Activated CD4-positive, alpha-beta T cell treated with anti-CD3 and anti-CD28 coated beads, Interleukin-10, Interleukin-2, amounts not matched to agents 100 ng/mL and 50 ng/mL, durations not matched to agents 16 hours and 8 hours (primary cell): Measurements from ENCODE around the gene MLLT10.

Experiments used
- DNase-seq: peaks from one replicate; pipeline ENCODE4 v3.0.0-alpha.2; 2020

MLLT10 gene

DNA sequence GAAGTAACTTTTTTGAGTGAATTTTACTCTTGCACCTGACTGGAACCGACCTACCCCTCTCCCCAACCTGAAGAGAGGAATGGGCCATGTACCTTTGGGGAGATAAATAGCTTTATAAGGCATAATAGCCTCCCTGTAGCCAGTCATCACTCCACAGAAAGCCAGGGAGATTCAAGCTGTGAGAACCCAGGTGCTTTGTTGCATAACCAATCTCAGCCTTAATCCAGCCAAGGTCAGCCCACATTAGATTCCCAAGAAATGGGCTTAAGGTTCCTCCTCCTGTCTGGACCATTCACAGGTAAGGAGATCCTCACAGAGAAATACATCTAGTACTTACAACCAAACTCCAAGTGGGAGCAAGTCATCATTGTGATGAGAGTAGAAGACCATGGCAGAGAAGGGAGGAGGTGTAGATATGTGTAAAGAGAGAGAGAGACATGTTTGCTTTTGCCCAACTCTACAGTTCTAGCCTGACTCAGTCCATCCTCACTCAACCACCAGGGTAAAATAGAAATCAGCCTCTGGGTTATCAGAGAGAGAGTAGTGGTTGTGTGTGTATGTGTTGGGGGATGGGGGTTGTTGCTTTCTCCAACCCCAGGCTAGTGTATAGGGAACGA, 32.2 kb upstream of the MLLT10 start:
- no peak for DNase-seq

DNA sequence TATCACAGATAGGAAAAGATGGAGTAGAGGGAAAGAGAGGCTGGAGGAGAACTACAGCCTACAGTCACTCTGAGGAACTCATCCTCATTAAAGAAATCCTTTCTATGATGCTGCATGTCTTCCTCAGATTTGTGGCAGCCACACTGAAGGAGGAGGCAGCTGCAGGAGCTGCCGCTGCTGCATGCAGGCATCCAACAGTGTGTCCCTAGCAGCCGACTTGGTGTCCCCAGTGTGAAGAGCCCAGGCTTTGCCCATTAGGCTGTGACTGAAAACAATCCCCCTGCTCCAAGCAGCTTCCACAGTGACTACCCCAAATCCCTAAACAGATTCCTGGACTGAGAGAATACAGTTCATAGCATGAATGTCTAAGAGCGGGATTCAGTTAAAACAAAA, 31.7 kb upstream of the MLLT10 start:
- DNase-seq, result no peak

DNA sequence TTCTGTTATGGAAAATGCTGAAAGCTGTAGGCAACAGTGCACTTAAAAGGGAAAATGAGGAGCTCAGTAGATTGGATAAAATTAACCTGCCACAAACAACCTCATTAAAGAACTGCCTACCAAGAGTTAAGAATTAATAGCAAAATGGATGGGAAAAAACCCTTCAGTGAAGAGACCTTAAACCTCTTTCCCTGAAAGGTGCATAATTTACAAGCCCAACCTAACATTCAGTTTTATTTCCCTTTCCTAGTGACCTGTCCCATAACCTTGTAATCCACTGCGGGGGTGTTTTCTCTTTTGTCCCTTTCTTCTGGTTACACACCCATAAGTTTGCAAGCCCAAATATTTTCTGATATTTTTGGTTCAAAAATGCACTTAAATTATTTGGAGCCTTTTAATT, 30.5 kb upstream of the MLLT10 start:
- DNase-seq, result no peak

- no peak for DNase-seq
Observed at GRCh38 chr10:21505711-21506278, 28.2 kb upstream of the MLLT10 start.

DNA sequence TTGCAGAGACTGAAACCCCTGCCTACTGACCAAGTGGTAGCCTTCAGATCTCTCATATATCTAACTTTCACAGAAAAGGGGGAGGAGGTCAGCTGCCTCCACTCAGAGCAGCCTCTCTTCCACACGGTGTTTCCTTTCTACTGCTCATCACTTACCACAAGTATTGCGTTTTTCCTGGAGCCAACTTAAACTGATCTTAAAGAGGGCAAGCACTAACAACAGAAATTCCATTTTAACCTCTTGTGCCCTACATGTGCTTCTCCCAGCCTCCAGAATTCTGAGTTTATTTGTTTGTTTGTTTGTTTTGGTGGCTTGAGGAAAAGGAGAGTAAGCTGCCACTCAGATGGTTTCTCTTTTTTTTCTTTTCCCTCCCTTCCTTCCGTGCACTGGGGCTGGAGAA, 27.7 kb upstream of the MLLT10 start:
- no peak for DNase-seq

DNA sequence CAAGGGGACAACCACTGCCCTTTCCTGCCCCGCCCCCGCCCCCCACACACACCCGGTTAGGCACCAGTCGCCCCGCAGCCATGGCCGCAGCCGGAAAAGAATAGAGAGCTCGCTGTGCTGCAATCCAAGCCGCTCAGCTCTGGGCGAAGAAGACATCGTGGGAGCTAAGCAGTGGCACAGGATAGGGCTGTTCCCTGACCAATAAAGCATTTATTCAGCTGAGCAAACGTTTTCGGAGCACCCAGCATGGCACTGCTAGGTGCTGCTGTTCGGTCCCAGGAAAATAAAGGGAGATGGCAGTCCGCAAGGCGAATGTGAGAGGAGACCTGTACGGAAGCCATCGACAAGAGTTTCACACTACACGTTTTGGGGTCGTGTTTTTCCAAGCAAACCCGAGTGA, 26.9 kb upstream of the MLLT10 start:
- no peak for DNase-seq

GRCh38 chr10:21508706-21509331, 25.2 kb upstream of the MLLT10 start:
- no peak for DNase-seq

DNA sequence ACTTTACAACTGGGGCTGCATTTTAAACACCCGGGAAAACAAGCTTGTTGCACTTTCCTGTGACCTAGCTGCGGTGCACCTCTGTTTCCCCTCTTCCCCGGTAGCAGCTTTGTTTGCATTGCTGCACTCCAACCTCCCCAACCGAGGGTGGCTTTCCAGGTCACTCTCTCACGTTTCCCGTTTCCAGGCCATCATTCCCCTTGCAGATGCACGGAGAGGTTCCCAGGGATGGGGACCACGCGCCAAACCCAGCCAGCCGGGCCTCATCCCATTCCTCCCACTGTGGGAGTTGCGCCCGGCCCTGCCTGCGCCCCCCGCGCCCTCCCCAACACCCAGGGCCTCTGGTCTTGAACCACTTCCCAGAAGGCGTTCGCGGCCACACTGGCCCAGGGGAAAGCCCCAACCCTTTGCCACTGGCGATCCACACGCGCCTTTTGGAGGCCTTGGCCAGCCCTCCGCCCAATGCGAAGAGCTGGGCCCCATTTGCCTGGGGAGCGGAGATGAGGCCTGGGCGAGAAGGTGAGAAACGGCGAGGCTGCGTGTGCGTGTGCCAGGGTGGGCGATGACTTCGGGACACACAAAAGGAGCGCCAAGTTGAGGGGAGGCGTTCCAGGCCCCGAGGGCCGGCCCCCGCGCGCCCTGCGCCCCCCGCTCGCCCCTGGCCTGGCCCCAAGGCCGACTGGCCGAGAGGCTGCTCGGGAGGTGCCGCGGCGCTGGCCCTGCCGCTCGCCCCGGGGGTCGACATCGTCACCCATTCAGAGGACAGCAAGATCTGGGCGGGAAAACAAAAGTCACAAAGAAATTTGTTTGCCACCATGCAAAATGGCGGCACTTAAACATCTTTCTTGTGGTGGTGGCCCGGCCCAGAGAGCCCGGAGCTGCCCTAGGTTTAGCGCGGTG, 24.4 kb upstream of the MLLT10 start:
- no peak for DNase-seq

DNA sequence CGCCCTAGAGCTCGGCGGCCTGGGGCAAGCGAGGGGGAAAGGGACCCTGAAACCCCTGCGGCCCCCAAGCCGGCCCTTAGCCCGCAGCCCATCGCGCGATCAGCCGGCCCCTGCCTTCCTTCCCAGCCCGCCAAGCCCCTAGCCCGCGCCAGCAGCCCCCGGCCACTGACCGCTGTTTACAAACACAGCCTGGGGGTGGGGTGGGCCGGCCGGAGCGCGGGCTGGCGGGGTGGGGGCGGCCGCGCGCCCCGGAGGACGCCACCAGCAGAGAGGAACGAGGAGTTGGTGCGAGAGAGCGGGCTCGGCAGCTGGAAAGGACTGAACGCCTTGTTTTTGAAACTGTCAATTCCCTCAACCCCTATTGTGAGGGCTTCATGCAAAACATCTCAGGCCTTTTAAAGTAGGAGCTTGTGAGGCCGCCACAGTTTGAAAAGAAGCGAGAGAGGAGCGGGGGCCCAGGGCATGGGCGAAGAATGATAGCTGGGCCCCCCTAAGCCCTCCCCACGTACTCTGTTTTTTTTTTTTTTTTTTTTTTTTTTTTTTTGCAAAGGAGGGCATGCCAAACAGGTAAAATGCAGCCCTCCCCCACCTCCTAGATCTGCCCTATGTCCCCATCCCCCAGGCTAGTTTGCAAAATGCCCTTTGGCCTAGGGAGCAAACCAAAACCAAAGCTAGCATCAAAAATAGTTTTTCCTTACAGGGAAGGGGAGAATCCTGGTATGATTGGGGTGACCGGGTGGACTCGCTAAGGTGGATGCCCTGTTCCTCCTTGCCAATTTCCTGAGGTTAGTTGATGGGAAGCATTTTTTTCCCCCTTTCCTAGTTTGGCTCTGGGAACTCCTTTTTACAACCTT, 23.6 kb upstream of the MLLT10 start:
- no peak for DNase-seq

GRCh38 chr10:21511095-21511570, 22.9 kb upstream of the MLLT10 start:
- no peak for DNase-seq

DNA sequence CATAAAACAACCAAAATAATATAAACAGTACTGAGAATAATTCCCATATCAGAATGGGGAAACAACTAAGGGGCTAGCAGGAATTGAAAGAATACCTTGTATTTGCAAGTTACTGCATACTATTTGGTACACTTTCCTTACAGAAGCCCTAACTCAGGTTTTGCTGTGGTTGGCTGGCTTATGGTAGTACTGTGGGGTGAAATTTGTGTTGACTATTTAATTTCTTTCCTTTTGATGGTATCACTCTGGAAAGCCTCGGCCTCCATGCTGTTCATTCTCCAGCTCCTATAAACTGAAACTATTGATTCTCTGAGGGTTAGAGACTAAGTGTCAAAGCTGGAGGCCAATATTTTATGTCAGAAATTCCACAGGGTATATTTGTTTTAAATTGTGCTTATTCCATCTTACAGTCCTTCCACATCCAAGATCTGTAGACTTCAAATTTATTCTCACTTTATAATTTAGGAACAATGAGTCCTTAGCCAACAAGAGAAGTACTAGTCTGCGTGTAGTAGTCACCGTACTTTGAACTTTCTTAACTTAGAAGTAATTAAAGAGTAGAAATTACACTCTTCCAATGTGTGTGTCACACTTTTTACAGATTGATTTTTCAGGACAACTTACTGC, 22.0 kb upstream of the MLLT10 start:
- no peak for DNase-seq

- DNase-seq, result no peak
Observed at GRCh38 chr10:21512573-21513404, 21.2 kb upstream of the MLLT10 start.

DNA sequence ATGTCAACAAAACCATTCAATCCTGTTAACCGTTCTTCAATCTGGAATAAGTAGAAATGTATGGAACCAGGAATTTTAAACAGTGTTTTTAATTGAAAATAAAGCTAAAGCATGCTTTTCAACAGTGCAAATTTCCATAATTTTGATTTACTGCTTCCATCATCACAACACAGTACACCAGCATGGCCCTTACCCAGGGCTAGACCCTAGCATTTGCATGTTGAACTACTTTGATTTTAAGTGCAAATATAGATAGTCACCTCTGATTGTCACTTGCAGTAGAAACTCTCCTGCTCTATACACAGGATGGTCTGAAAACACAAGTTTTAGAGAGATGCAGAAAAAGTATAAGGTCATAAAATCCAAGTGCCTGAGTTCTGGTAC, 20.6 kb upstream of the MLLT10 start:
- DNase-seq, result no peak

GRCh38 chr10:21514129-21514817, 19.8 kb upstream of the MLLT10 start:
- no peak for DNase-seq

- DNase-seq, result no peak
Observed at GRCh38 chr10:21514818-21515351, 19.1 kb upstream of the MLLT10 start.

DNA sequence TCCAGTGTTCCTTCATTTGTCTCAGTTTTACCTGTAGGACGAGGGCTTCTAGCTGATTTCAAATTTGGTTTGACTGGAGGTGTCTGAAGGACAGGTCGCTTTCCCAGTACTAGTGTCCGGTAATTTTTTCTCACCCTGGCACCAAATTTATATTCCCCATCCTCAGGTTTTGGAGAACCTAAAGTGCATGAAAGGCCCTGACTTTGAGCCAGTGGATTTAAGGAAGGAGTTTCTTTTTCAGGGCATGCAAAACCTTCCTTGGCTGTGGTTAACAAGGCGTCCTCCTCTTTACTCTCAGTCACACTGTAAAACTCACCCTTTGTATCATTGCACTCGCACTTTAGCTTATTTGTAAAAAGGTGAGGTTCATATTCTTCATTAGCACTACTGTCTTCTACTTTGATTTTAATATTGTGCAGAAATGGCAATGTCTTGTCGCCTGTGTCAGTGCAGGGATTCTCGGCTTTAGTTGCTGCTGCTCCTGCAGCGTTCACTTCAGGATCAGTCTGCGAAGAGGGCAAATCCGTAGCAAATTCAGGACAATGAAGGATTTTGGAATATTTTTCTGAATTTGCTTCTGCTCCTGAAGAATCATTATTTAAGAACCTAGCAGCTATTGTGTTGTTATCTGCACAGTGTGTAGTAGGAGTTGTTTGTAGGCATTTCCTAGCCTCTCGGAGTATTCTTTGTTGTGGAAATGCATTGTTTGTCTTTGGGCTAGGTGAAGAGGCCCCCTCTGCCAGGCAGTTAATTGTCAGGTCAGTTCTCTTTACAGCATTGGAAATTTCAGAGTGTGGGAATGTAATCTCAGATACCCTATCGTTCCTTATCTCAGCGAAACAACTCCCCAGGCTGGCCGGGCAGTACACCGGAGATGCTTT, 18.4 kb upstream of the MLLT10 start:
- no peak for DNase-seq

DNA sequence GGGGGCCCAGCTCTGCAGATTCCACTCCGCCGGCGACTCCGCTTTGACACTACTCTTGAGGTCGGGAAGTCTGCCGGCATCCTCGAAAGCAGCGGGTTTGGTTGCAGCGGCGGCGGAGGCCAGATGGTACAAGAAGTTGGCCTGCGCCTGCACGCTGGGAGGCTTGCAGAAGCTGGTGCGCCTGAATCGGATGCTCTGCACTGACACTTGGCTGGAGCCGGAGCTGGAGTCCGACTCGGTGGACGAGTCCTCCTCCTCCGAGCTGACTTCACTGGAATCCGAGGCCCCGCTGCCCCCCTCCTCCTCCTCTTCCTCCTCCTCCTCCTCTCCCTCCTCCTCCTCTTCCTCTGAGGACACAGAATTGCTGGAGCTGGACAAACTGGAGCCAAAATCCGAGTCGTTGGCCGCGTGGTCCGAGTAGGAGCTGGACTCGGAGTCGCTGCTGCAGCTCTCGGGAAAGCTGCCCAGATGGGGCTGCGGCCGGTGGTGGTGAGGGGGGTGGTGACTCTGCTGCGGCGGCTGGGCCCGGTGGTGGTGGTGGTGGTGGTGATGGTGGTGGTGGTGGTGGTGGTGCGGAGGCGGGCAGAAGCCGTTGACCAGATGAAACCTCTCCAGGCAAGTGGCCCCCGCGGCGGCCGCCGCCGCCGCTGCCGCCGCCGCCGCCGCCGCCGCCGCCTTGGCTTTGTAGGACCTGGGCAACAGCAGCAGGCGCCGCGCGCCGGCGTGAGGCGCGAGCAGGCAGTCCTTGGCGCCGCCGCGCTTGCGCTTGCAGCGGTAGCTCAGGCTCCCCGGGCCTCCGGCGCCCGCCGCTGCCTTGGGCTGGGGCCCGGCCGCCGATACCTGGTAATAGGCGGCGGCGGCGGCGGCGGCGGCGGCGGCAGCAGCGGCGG, 17.5 kb upstream of the MLLT10 start:
- DNase-seq, result peak; percentile 66
